SHP77 treated with DMSO at 0.1 percent for 48 hours (cell line): ENCODE results near the gene RINL.
"Not testable (repeated sequence)": the region's sequence is repeated elsewhere in the genome, so short reads cannot be mapped to it uniquely, and the experiment has no call there.

Experiments
- DNase-seq: peaks from one replicate; lab custom pipeline; 2025; lab: John Stamatoyannopoulos, UW

The RINL gene

DNA sequence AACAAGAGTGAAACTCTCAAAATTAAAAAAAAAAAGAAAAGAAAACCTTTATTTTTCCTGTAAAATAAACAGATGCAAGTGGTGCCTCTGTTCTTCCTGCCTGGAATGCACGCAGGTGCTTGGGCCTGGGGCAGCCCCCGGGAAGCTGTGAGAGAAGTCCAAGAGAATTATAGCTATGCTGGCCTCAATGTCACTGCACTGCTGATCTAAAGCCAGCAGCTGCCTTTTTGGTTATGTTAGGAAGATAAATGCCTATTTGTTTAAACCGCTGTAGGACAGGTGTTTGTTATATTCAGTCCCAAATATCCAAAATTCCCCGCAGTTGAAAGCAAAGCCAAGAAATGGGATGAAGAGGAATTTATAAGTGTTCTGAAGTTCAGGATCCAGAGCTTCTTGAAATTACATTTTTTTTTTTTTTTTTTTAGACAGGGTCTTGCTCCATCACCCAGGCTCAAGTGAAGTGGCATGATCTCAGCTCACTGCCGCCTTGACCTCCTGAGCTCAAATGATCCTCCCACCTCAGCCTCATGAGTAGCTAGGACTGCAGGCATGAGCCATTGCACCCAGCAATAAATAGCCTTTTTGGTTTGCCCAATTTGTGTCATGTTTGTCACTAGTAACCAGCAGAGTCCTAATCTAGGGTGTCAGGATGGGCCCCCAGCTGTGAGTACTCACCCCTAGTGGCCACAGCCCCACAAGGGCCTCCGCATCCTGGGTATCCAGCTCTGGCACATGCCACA lies 2.2 kb downstream of the RINL start:
- DNase-seq = peak; percentile 66

- not testable (repeated sequence) for DNase-seq
Observed at GRCh38 chr19:38873400-38873799, 4.7 kb downstream of the RINL start.

GRCh38 chr19:38870612-38871011 lies 7.5 kb downstream of the RINL start:
- no peak for DNase-seq

DNA sequence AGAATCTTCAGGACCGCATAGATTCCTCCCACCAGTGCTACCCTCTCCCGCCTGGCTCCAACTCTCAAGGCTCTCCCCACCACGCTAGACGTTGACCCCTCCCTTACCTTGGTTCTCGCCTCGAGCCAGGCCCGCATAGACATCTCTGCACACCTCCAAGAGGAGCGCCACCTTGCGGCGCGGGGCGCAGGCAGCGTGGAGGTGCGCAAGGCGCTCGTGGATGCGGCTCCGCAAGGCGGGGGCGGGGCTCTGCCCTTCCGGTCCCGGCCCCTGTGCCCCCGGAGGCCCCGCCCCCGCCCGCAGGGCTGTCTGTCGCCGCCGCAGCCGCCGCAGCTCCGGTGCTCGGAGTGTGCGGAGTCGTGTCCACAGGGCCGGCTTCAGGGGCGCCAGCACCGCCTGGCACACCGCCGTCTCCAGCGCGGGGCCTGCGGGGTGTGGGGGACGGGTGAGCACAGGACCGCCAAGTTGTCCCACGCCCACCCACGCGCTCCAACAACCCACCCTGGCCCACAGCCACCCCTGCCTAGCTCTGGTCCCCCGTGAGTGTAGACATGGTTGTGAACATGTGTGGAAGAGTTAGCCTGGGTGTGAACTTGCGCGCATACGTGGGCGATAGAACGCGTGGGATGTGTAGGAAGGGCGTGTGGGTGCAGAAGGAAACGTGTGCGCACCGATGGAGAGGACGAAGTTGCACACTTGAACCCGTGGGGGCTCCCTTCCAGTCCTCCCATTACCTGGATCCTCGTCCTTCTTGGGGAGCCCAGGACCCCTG lies 8.1 kb downstream of the RINL start:
- DNase-seq = peak; percentile 91

- no peak for DNase-seq
Observed at GRCh38 chr19:38869160-38869835, 8.8 kb downstream of the RINL start.

DNA sequence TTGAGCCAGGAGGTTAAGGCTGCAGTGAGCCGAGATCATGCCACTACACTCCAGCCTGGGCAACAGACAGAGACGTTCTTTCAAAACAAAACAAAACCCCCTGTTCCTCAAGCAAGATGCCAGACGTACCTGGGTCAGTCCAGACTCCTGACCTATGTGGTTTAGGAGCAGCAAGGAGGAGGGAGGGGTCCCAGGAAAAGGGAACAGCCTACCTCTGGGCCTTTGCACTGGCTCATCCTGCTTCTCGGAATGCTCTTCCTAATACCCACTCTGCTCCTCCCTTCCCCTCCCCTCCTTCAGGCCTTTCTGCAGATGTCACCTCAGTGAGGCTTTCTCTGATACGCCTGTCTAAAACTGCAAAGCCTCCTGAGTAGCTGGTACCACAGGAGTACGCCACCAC lies 9.5 kb downstream of the RINL start:
- no peak for DNase-seq

DNA sequence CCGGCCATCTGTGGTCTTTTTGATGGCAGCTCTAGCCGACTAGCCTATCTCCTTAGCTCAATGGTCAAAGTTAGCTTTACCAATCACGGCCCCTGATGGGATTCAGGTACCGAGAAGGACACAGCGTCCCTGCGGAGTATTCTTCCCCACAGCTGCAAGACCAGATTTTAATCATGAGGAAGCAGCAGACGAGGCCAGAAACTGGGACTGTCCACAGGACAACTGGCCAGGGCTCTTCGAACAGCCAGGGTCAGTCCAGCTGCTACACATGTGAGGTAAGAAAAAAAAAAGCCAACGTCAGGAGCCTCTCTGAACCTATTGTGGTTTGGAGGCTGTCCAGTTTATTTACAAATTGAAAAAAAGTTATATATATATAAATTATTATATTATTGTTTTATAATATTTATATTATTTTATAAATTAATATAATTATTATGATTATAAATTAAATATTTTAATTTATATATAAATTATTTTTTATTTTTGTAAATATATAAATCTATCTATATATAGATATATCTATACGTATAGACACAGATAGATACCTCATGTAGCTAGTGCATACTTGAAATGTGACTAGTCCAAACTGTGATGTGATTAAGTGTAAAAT lies 10.8 kb downstream of the RINL start:
- no peak for DNase-seq

DNA sequence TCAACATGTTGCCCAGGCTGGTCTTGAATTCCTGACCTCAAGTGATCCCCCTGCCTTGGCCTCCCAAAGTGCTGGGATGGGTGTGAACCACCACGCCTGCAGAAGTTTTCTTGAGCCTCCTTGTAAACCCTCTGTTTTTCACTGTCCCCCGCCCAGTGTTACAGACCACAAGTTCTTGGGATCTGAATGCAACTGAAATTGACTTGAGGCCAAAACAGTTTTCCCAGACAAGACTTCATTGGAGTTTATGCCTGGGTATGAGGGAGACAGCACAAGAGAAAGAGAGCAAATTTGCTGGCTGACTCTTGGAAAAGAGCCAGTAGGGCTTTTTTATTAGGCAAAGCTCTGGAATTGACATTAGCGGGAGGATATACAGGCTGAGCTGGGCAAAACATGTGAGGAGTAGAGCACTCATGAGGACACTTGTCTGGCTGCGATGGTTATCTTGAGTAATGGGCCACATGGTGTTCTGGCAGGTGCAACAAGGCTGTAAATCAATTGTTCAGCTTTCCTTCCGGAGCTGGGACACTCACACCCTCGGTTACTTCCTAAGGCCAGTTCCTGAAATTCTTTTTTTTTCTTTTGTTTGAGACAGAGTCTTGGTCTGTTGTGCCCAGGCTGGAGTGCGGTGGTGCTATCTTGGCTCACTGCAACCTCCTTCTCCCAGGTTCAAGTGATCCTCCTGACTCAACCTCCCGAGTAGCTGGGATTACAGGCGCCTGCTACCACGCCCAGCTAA lies 15.6 kb downstream of the RINL start:
- peak; percentile 94 for DNase-seq

- no peak for DNase-seq
Observed at GRCh38 chr19:38861368-38861767, 16.7 kb downstream of the RINL start.

GRCh38 chr19:38859631-38860204 lies 18.4 kb downstream of the RINL start:
- not testable (repeated sequence) for DNase-seq

DNA sequence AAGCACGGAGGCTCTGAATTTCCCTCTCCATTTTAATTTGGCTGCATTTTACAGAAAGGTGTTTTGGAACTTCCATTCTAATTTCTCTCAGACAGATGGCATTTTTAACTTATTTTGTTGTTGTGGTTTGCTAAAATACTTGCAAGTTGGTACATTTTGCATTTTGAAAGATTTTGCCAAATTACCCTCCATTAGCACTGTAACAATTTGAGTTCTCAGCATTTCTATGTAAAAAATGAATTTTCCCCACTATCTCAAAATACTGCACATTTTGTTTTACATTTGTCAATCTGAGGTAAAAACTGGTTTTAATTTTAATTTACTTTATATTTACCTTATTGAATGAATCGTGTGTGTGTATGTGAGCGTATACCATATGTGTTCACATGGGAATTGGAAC lies 21.3 kb downstream of the RINL start:
- DNase-seq = no peak

GRCh38 chr19:38855751-38856150 lies 22.3 kb downstream of the RINL start:
- not testable (repeated sequence) for DNase-seq

DNA sequence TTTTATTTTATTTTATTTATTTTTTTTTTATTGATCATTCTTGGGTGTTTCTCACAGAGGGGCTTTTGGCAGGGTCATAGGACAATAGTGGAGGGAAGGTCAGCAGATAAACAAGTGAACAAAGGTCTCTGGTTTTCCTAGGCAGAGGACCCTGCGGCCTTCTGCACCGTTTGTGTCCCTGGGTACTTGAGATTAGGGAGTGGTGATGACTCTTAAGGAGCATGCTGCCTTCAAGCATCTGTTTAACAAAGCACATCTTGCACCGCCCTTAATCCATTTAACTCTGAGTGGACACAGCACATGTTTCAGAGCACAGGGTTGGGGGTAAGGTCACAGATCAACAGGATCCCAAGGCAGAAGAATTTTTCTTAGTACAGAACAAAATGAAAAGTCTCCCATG lies 23.1 kb downstream of the RINL start:
- DNase-seq = not testable (repeated sequence)

DNA sequence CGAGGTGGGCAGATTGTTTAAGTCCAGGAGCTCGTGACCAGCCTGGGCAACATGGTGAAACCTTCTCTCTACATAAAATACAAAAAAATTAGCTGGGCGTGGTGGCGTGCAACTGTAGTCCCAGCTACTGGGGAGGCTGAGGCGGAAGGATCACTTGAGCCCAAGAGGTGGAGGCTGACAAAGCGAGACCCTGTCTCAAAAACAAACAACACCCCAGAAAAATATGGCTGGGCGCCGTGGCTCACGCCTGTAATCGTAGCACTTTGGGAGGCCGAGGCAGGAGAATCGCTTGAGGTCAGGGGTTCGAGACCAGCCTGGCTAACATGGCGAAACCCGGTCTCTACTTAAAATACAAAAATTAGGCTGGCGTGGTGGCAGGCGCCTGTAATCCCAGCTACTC lies 24.9 kb downstream of the RINL start:
- DNase-seq = no peak

DNA sequence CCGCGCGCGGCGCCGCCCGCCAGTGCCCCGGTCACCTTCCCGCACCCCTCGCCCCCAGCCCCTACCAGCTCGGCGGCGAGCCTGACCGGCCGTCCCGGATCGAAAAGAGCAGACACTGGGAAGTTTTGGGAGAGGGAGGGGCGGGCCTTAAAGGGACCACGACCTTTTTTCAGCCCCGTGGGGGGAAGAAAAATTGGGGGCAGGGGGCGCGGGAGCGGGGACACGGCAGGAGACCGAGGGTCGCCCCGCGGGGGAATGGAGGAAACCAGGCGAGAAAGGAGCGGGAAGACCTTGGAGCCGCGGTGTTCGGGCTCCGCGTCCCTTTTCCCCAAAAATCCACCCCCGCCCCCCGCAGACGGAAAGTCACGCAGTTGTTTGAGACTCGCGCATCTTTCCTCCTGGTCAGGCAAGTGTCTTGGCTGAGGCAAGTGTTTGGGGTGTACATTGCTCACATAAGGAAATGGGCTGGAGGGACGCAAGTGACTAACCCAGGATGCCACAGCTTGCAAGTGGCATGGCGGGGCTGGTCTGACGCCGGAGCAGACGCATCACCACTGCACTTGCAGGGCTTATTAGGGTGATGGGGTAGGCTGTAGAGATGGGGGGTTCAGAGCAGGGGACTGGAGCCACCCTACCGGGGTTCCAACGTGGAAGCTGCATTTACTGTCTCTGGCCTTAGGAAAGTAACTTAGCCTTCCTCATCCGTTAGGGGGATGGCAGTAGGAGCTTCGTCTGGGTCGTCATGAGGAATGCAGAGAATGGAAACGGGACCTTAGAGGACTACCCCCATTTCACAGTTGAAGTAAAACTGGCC lies 25.6 kb downstream of the RINL start:
- DNase-seq = no peak

DNA sequence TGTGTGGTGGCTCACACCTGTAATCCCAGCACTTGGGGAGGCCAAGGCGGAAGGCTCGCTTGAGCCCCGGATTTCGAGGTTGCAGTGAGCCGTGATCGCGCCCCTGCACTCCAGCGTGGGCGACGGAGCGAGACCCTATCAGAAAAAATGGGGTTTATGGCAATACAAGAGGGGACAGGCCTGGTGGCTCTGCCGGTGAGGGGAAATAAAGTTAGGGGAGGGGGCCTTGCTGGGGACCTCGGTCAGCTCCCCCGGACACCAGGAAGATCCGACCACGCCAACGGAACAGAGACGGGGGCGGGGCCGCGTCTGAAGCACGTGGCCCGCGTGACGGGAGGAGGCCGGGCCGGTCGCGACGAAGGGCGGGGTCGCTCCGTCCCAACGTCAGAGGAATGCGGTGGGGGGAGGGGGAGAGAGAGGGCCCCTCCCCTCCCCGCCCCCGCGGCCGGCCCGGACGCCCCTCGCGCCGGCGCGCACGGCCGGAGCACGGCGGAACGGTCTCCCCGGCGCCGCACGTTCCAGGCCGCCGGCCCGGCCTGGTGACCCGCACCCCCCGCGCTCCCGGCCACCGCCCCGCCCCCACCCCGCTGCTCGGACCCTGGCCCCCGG lies 26.3 kb downstream of the RINL start:
- peak; percentile 77 for DNase-seq

DNA sequence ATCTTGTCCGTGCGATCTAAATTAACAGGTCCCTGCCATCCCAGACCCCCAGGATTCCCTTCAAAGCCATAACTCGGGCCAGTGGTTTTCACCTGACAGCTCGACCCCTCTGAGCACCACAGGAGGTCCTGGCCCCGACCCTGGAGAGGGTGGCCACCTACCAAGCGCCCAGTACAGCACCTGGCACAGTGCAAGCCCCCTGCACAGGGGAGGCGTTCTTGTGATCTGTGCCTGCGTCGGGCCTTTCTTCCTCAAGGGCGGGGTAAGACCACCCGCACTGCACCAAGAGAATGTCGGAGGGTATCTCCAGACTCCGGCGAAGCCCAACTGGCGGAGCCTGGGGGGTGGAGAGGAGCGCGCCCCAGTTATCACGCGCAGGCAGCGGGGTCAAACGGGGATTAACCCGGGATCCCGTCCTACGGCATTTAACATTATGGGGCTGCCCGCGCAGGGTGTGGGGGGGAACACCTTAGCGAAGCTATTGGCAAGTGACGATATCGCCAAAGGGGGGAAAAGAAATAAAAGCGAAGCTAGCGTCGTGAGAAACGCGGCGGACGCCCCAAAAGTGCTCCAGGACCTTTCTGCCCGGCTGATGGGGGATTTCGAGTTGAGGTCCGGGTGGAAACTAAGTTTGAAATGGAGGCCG lies 27.0 kb downstream of the RINL start:
- no peak for DNase-seq

GRCh38 chr19:38850436-38850975 lies 27.6 kb downstream of the RINL start:
- DNase-seq = peak; percentile 80

DNA sequence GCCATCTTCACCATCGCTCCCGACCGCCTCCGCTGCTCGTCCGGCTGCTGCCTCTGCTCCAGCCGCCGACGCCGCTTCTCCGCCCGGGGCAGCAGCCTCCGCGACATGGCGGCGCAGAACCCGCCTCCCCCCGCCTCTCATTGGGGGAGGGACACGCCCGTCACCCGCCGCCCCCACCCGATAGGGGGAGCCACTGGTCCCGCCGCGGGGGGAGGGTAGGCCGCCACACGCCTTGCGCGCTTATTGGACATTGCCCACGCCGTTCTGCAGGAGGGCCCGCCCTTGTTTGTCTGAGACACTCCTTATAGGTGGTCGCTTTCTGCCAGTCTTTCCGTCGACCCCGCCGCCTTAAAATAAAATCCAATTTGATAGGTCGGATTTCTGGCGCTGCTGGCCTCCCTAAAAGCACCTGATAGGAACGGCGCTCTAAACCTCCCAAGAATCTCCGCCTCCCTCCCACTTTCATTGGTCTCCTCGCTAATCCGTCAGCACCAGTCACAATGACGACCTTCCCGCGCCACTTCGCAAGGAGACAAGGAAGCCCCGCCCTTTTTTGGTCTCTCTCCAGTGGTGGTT lies 28.1 kb downstream of the RINL start, which contains the start of gene HNRNPL:
Gene HNRNPL (minus strand): TSS at position 127 of the 576 bp plus-strand sequence. CDS start 20 bp downstream, at position 107.
- peak; percentile 100 for DNase-seq
